HepG2 (cell line): ENCODE results near the gene ZNF33A. TPM values are rescaled to one million over a fixed set of nuclear protein-coding genes. Genes with fewer than 3 reads are reported as not detected.

ENCODE experiments used
- ATAC-seq: fragments of 200-7000 bp; cut with Tn5 transposase; 3 replicates; pipeline ENCODE4 v1.9.1; 2020; ENCODE audit warnings: mild to moderate bottlenecking, moderate library complexity
- BruUV-seq: library from RNA; stranded (reverse); fragments of 400-500 nt; replicated peaks from 2 replicates; lab custom pipeline; 2021; lab: Mats Ljungman, UMichigan
- CTCF ChIA-PET: fragments of 300-600 bp; formaldehyde crosslinking; extraction: SDS; loops from one replicate; lab custom pipeline; 2021; ENCODE audit warnings: low total read pairs, inconsistent platforms, low intra/inter-chr PET ratio; lab: Yijun Ruan, JAX
- POLR2A ChIA-PET: fragments of 350-600 bp; sonication (Branson Sonifier 250); formaldehyde crosslinking; loops from one replicate; lab custom pipeline; 2020; ENCODE audit warnings: antibody characterized with exemption, inconsistent platforms; lab: Yijun Ruan, JAX
- DNase-seq: peaks from one replicate; pipeline ENCODE4 v3.0.0-alpha.2; 2015; ENCODE audit warnings: low spot score
- FAIRE-seq: peaks from 3 replicates; lab custom pipeline; 2011; peaks lifted over from hg19 to GRCh38; lab: Jason Lieb, UNC
- H2AFZ ChIP-seq: one replicate; pipeline ENCODE4 v1.6.1; 2011; ENCODE audit warnings: low read length, inconsistent platforms
- H3K27ac ChIP-seq: fragments of 300-600 bp; 3 replicates; pipeline ENCODE4 v1.8.0; 2011; ENCODE audit warnings: mixed run types, mild to moderate bottlenecking, mixed read lengths, low read length, inconsistent platforms; ENCODE audit not compliant: insufficient read depth; ENCODE audit errors: extremely low read length
- H3K27me3 ChIP-seq, 2 experiments: fragments of 200-600 bp in 1 of 2; 2 replicates in 1 of 2; 3 replicates in 1 of 2; pipeline versions ENCODE4 v1.6.0 to v1.8.0; 2011; ENCODE audit warnings: low read length in 2 of 2, mild to moderate bottlenecking in 2 of 2, moderate library complexity in 2 of 2, inconsistent platforms in 1 of 2; ENCODE audit not compliant: insufficient read depth in 2 of 2, control insufficient read depth in 1 of 2
- H3K36me3 ChIP-seq, 2 experiments: fragments of 200-600 bp in 1 of 2; replicated peaks in 1 of 2; 2 replicates in 1 of 2; 3 replicates in 1 of 2; pipeline versions ENCODE4 v1.5.1 to v1.8.0; 2011; ENCODE audit warnings: low read length in 2 of 2, inconsistent platforms in 1 of 2; ENCODE audit not compliant: insufficient read depth in 2 of 2, control insufficient read depth in 1 of 2
- H3K4me1 ChIP-seq: 2 replicates; pipeline ENCODE4 v1.5.1; 2012; ENCODE audit warnings: low read length, inconsistent platforms; ENCODE audit not compliant: insufficient read depth
- H3K4me2 ChIP-seq: 2 replicates; pipeline ENCODE4 v1.6.0; 2011; ENCODE audit warnings: low read depth, low read length, inconsistent platforms
- H3K4me3 ChIP-seq, 3 experiments: fragments of 200-600 bp in 1 of 3; sonication (generic), shearing (Covaris generic) in 1 of 3; replicated peaks in 1 of 3; 2 replicates each; pipeline ENCODE4 v1.5.1; 2011 to 2016; ENCODE audit warnings: low read length in 3 of 3, inconsistent platforms in 2 of 3, low read depth in 2 of 3, mild to moderate bottlenecking in 2 of 3, control low read depth in 1 of 3, mixed read lengths in 1 of 3; ENCODE audit not compliant: insufficient read depth in 1 of 3
- H3K79me2 ChIP-seq: one replicate; pipeline ENCODE4 v1.6.1; 2011; ENCODE audit warnings: low read length, inconsistent platforms; ENCODE audit not compliant: insufficient read depth
- H3K9ac ChIP-seq: 2 replicates; pipeline ENCODE4 v1.6.0; 2011; ENCODE audit warnings: mild to moderate bottlenecking, low read depth, low read length, inconsistent platforms; ENCODE audit not compliant: insufficient read depth
- H3K9me3 ChIP-seq: 2 replicates; pipeline ENCODE4 v1.5.1; 2012; ENCODE audit warnings: mild to moderate bottlenecking, low read length
- H4K20me1 ChIP-seq: 2 replicates; pipeline ENCODE4 v1.6.0; 2011; ENCODE audit warnings: inconsistent platforms, mild to moderate bottlenecking, low read length, moderate library complexity; ENCODE audit not compliant: insufficient read depth
- DMAP1 ChIP-seq: IDR thresholded peaks from 2 replicates; pipeline ENCODE4 v1.6.1; 2016
- SIN3A ChIP-seq: IDR thresholded peaks from 2 replicates; pipeline ENCODE4 v1.6.1; 2011; ENCODE audit warnings: low read depth, mild to moderate bottlenecking, control low read depth, low read length, borderline replicate concordance
- SNRNP70 ChIP-seq: fragments of 200-400 bp; formaldehyde crosslinking; IDR thresholded peaks from 2 replicates; pipeline ENCODE4 v1.6.1; 2017; ENCODE audit warnings: mild to moderate bottlenecking, low read depth, low read length, moderate library complexity
- SRSF1 ChIP-seq: fragments of 200-400 bp; formaldehyde crosslinking; optimal IDR thresholded peaks from 2 replicates; pipeline ENCODE3; 2017; ENCODE audit warnings: mild to moderate bottlenecking, low read depth, low read length, moderate library complexity
- YEATS4 ChIP-seq: sonication (generic); formaldehyde crosslinking; IDR thresholded peaks from 2 replicates; pipeline ENCODE4 v1.4.0; 2020; ENCODE audit warnings: missing genetic modification reagents, borderline replicate concordance
- ZBTB38 ChIP-seq: sonication (generic); formaldehyde crosslinking; IDR thresholded peaks from 2 replicates; pipeline ENCODE4 v1.5.1; 2020; ENCODE audit warnings: mild to moderate bottlenecking, missing genetic modification reagents
- ZHX2 ChIP-seq, 2 experiments: sonication (generic) in 1 of 2; formaldehyde crosslinking in 1 of 2; IDR thresholded peaks; 2 replicates each; pipeline versions ENCODE4 v1.6.1 to v1.9.0; 2014 to 2022; ENCODE audit warnings: antibody characterized with exemption in 1 of 2, borderline replicate concordance in 1 of 2, inconsistent platforms in 1 of 2, low read depth in 1 of 2, missing genetic modification reagents in 1 of 2
- ZNF232 ChIP-seq: sonication (generic); formaldehyde crosslinking; IDR thresholded peaks from 2 replicates; pipeline ENCODE4 v1.4.0; 2020; ENCODE audit warnings: missing genetic modification reagents, borderline replicate concordance
- ZNF260 ChIP-seq: sonication (generic); formaldehyde crosslinking; IDR thresholded peaks from 2 replicates; pipeline ENCODE4 v1.4.0; 2020; ENCODE audit warnings: missing genetic modification reagents, low read depth, mild to moderate bottlenecking, borderline replicate concordance
- ZNF30 ChIP-seq: sonication (generic); formaldehyde crosslinking; IDR thresholded peaks from 2 replicates; pipeline ENCODE4 v1.5.0; 2020; ENCODE audit warnings: mild to moderate bottlenecking, missing genetic modification reagents
- ZNF558 ChIP-seq: sonication (generic); formaldehyde crosslinking; IDR thresholded peaks from 2 replicates; pipeline ENCODE4 v1.9.0; 2022; ENCODE audit warnings: mild to moderate bottlenecking, missing genetic modification reagents, borderline replicate concordance
- ZNF687 ChIP-seq: sonication (generic); formaldehyde crosslinking; IDR thresholded peaks from 2 replicates; pipeline ENCODE4 v1.5.1; 2020; ENCODE audit warnings: mild to moderate bottlenecking, missing genetic modification reagents, moderate library complexity
- ZNF883 ChIP-seq: sonication (generic); formaldehyde crosslinking; IDR thresholded peaks from 2 replicates; pipeline ENCODE4 v1.5.1; 2020; ENCODE audit warnings: mild to moderate bottlenecking, missing genetic modification reagents; ENCODE audit errors: not compliant biosample characterization
- WGBS: methylation state at CpG from one replicate; pipeline ENCODE4 v1.1.6; 2017; ENCODE audit warnings: low lambda C conversion rate; 5-methylcytosine and 5-hydroxymethylcytosine counted together
- in situ Hi-C: cut with HindIII; loops from 2 replicates; pipeline ENCODE4 v1.10.0; 2017; ENCODE audit warnings: low pct_unique_long_range_greater_than_20kb; ENCODE audit not compliant: extremely low pct_ligation_motif_present
- intact Hi-C: fragments of 100-400 bp; cut with micrococcal nuclease; formaldehyde crosslinking; loops from one replicate; pipeline ENCODE4 v1.10.0; 2022; ENCODE audit not compliant: unreplicated experiment
- polyA plus RNA-seq, 8 experiments: library from polyadenylated mRNA; depleted of rRNA in 3 of 8; stranded (reverse) in 7 of 8; unstranded in 1 of 8; fragments of >200 nt; fragmentation: Illumina TruSeq in 4 of 8; extraction: Trizol in 4 of 8; gene quantifications; 2 replicates each; pipeline versions ENCODE4 v1.2.1 to v1.2.3, GENCODE V29; 2011 to 2016; ENCODE audit warnings: low read depth in 4 of 8, missing spikeins in 1 of 8, mixed read lengths in 1 of 8; ENCODE audit not compliant: insufficient read depth in 1 of 8
- total RNA-seq, 5 experiments: library from RNA; depleted of rRNA; stranded (reverse); fragments of >200 nt; fragmentation: Illumina TruSeq; extraction: Trizol; gene quantifications; 2 replicates each; pipeline ENCODE4 v1.2.3, GENCODE V29; 2016; ENCODE audit warnings: low read depth in 1 of 5

ZNF33A gene
- total and polyA plus RNA-seq, 2 of the 13 experiments (the other 11 are each of a cell fraction or from before 2014, with no cell fraction given), result 13.1 to 22.5 TPM

- H3K4me2 ChIP-seq, result peak overlapping the region; percentile 88
- peak overlapping the region; percentile 86 for H3K9ac ChIP-seq
- no peak for DNase-seq
- FAIRE-seq, result no peak
- intact Hi-C loops, result loop anchor here (1.0 to 10.0 kb wide), 2 partner anchors 80 to 119 kb away; partner anchors contain the start of genes ZNF25 and ZNF33A
- H3K4me1 ChIP-seq, result peaks cover 43% of the 10 kb centered on the region
- H3K36me3 ChIP-seq, result peaks cover 0 to 15% of the 10 kb centered on the region in 2 experiments; a peak in 2 of 5 replicates
- 36% methylated on average over 20 of the region's 21 CpGs for WGBS
- ChIA-PET CTCF (no interaction called here), POLR2A (no interaction called here)
- peak overlapping the region; percentile 77 to 92 (median 80) for H3K4me3 ChIP-seq
- no peaks in the 10 kb centered on the region; a peak in 1 of 5 replicates for H3K27me3 ChIP-seq
- no peaks in the 10 kb centered on the region for H4K20me1 ChIP-seq
- H3K9me3 ChIP-seq, result no peaks in the 10 kb centered on the region
- BruUV-seq, result no TSS peak
- peak overlapping the region; percentile 75 for H3K27ac ChIP-seq
- peaks cover 13% of the 10 kb centered on the region for H3K79me2 ChIP-seq
- in situ Hi-C loops, result no loop called here
- ATAC-seq, result no peak
- H2AFZ ChIP-seq, result no peak overlapping the region
- TF ChIP-seq SIN3A (peak; percentile 24; the same call in 1 of the 2 replicates), ZBTB38 (CRISPR knock-in tag) (0 out of 2 replicates have a peak, but pooled peaks have one; percentile 51), ZNF260 (no peak), ZNF687 (CRISPR knock-in tag) (peak; percentile 55), SRSF1 (peak; percentile 7), DMAP1 (CRISPR knock-in tag) (no peak), YEATS4 (0 out of 2 replicates have a peak, but pooled peaks have one; percentile 3), ZHX2 (IDR thresholded peaks at IDR 0.05; ENCODE audit: low read depth) (no peak), ZHX2 (CRISPR knock-in tag; IDR thresholded peaks at IDR 0.05; ENCODE audit: borderline replicate concordance) (0 out of 2 replicates have a peak, but pooled peaks have one; percentile 13), SNRNP70 (no peak), ZNF883 (CRISPR knock-in tag) (no peak), ZNF558 (0 out of 2 replicates have a peak, but pooled peaks have one; percentile 1), ZNF30 (CRISPR knock-in tag) (0 out of 2 replicates have a peak, but pooled peaks have one; percentile 50), ZNF232 (CRISPR knock-in tag) (0 out of 2 replicates have a peak, but pooled peaks have one; percentile 0)
Measured at GRCh38 chr10:38094927-38095574, 84.6 kb downstream of the ZNF33A start.
